Measurements from ENCODE around the gene ABR.

- TF ChIP-seq CTCF (IDR thresholded peaks at IDR 0.05) (no peak), EP300 (IDR thresholded peaks at IDR 0.05) (no peak)
Observed at GRCh38 chr17:1203967-1204291, 24.1 kb upstream of the ABR start.
